D341Med (cell line): ENCODE measurements around the gene CEP350.
A peak's percentile ranks its signal among the peaks of the same experiment; 100 is the strongest.

Experiments
- DNase-seq: peaks from one replicate; pipeline ENCODE4 v3.0.0; 2012; ENCODE audit warnings: low spot score

CEP350 gene, protein sequence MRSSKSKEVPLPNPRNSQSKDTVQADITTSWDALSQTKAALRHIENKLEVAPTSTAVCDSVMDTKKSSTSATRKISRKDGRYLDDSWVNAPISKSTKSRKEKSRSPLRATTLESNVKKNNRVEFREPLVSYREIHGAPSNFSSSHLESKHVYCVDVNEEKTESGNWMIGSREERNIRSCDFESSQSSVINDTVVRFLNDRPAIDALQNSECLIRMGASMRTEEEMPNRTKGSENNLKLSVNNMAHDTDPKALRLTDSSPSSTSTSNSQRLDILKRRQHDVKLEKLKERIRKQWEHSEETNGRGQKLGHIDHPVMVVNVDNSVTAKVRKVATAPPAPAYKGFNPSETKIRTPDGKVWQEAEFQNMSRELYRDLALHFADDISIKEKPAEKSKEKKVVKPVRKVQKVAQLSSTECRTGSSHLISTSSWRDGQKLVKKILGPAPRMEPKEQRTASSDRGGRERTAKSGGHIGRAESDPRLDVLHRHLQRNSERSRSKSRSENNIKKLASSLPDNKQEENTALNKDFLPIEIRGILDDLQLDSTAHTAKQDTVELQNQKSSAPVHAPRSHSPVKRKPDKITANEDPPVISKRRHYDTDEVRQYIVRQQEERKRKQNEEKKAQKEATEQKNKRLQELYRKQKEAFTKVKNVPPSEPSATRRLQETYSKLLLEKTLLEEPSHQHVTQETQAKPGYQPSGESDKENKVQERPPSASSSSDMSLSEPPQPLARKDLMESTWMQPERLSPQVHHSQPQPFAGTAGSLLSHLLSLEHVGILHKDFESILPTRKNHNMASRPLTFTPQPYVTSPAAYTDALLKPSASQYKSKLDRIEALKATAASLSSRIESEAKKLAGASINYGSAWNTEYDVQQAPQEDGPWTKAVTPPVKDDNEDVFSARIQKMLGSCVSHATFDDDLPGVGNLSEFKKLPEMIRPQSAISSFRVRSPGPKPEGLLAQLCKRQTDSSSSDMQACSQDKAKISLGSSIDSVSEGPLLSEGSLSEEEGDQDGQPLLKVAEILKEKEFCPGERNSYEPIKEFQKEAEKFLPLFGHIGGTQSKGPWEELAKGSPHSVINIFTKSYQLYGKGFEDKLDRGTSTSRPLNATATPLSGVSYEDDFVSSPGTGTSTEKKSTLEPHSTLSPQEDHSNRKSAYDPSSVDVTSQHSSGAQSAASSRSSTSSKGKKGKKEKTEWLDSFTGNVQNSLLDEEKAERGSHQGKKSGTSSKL (N-terminal part only)

GRCh38 chr1:179954493-179955286 is at the start of gene CEP350:
TSS of gene CEP350 (plus strand) at chr1:179954810. CDS start at chr1:179986182, 31,372 bp downstream.
- DNase-seq: peak; percentile 97

DNA sequence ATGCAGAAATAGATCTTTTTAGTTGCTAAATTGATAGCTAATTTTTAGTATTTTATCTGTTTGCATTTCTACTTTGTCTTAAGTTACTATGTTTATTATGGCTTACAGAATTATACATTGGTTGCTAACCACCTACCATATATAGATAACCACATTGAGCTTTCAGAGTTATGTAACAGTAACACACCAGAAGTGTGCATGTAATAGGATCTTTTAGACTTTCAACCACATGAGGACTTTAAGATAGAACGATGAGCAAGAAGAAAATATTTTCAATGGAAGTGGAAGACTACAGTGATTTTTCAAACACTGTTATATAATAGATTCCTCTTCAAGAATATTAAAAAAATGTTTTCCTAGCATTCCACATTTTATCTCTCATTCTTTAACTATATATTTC is 43.7 kb upstream of the CEP350 start:
- no peak for DNase-seq

- DNase-seq: no peak
Observed at GRCh38 chr1:179911812-179912211, 42.8 kb upstream of the CEP350 start.

GRCh38 chr1:179917601-179918429 is 36.8 kb upstream of the CEP350 start:
- no peak for DNase-seq

DNA sequence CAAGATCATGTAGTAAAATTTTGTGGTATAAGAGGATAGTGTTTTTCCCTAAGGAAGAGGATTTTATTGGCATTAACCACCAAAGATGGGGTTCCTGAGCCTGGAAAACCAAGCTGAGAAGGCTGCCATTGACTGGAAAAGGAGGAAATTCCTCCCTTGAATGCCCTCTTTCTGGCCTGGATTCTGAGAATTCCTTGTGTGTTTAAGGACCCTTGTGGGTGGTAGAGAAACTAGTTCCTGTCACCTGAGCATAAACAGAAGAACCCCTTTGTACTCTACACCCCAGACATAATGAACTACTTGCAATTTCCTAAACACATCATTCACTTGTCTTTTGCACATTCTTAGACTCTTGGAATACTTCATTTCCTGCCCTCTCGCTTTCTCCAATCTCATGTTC is 33.1 kb upstream of the CEP350 start:
- DNase-seq: no peak

GRCh38 chr1:179921981-179922872 is 32.4 kb upstream of the CEP350 start:
- DNase-seq: no peak

GRCh38 chr1:179923029-179923428 is 31.6 kb upstream of the CEP350 start:
- DNase-seq: no peak

- no peak for DNase-seq
Observed at GRCh38 chr1:179924268-179924667, 30.3 kb upstream of the CEP350 start.

- no peak for DNase-seq
Observed at GRCh38 chr1:179925302-179925701, 29.3 kb upstream of the CEP350 start.

DNA sequence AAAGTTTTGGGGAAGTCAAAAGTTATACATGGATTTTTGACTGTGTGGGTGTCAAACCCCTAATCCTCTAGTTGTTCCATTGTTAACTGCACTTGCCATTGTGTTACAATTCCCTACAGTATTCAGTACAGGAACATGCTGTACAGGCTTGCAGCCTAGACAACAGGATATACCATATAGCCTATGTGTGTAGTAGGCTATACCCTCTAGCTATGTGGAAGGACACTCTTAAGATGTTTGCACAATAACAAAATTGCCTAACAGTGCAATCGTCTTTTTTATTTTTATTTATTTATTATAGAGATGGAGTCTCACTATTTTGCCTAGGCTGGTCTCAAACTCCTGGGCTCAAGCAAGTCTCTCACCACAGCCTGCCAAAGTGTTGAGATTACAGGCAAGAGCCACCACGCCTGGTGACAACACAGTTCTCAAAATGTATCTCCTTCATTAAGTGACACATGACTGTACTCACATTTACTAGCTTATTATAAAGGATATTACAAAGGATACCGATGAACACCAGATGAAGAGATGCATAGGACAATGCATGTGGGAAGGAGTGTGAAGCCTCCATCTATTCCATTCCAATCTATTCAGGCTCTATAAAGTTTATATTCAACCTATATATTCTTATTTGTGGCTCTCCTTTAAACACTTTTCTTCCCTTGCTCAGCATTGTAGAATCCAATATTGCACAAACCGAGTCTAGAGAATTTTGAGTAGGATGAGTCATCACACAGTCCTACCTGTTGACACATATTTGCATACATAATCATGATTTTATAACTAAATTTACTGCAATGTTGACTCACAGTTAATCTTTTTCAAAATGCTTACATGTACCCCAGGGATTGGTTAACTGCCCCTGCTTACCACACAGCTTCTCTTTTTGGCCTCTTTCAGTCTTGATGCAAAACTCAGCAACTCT is 28.4 kb upstream of the CEP350 start:
- no peak for DNase-seq

DNA sequence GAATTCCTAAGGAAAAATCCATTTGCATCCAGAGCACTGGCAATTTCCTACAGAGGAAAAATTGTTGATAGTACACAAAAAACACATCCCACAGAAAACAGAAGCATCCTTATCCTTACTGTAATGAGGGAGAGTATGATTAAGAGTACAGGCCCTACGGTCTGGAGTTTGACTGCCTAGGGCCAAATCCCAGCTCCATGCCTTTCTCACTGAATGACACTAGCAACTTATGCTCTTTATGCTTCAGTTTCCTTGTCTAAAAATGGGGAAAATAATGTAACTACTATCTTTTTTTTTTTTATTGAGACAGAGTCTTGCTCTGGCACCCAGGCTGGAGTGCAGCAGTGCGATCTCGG is 27.8 kb upstream of the CEP350 start:
- no peak for DNase-seq

GRCh38 chr1:179929955-179930798 is 24.4 kb upstream of the CEP350 start:
- no peak for DNase-seq

GRCh38 chr1:179930867-179931266 is 23.7 kb upstream of the CEP350 start:
- no peak for DNase-seq

DNA sequence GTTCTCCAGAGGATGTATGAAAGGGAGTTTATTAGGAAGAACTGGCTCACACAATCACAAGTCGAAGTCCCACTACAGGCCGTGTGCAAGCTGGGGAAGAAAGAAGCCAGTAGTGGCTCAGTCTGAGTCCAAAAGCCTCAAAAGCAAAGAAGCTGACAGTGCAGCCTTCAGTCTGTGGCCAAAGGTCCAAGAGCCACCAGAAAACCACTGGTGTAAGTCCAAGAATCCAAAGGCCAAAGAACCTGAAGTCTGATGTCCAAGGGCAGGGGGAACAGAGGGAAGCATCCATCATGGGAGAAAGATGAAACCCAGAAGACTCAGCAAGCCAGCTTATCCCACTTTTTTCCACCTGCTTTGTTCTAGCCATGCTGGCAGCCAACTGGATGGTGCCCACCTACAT is 21.4 kb upstream of the CEP350 start:
- no peak for DNase-seq

DNA sequence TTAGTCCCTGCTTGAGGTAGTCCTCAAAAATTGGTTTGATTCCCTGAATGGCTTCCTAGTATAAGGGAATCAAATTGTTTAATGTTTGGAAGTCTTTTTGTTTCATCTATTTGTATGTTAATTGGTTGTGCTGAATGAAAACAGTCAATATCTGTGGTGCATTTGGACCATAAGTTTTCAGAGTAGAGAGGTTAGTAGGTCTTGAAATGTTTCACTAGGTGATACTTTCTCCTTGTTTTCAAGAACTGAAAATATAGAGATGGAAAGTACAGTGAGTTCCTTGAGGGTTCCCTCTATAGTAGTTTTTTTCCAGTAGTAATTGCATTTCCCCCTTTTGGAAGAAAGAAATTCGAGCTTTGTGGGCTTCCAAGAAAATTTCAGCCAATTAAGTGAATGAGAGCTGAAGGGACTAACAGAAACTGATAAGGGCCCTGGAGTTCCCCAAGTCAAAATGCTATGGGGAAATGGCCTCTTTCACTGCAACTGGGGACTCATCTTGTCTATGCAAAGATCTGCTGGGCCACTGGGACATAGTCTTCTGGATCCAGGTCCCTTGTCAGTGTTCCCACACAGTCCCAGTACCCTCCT is 18.6 kb upstream of the CEP350 start:
- no peak for DNase-seq

DNA sequence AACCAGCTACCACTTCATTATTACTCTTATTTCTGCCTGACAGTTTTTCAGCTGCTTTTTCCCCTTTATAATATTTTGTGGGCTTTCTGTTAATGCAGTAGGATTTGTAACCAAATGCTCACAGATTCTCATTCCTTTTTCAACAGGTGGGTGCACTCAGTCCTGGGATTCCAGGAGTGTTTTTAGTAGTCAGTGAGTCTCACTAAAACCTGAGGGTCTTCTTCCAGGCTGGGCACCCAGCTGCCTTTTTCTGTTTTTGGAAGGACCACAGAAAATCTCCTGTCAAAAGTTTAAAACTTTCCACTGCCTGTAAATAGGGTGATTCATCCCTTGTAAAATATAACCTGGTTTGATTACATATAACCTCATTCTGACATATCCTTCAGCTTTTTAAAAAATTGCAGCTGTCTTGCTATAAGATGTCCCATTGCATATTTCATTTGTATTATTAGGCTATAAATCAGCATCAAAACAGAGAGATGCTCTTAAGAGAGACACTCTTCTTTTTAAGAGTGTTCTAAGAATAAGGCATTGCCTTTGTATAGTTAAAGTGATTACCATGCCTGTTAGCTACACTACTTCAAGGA is 16.8 kb upstream of the CEP350 start:
- DNase-seq: no peak

DNA sequence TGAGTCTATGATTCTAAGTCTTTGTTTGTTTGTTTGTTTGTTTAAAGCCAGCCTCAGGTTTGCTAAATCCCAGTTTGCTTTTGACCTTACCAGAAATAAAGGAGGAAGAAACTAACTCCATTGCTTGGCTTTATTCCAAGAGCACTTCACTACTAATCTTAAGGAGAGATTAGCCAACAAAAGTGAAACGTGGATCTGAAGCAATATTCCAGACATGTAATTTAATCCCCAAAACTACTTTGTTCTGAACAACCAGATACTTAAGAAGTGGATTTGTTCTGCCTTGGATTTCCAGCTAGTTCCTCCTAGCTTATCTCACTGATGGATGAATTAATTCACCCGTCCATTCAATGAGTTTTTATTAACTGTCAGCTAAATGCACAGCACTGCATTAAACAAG is 15.9 kb upstream of the CEP350 start:
- peak; percentile 28 for DNase-seq
